GM19238 (cell line): ENCODE measurements around the gene MBNL2.

Experiments used
- DNase-seq: peaks from one replicate; pipeline ENCODE4 v3.0.0; 2011; ENCODE audit warnings: low spot score; ENCODE audit not compliant: insufficient read length

MBNL2 gene

GRCh38 chr13:97372936-97373335 lies 150.8 kb downstream of the MBNL2 start:
- no peak for DNase-seq

DNA sequence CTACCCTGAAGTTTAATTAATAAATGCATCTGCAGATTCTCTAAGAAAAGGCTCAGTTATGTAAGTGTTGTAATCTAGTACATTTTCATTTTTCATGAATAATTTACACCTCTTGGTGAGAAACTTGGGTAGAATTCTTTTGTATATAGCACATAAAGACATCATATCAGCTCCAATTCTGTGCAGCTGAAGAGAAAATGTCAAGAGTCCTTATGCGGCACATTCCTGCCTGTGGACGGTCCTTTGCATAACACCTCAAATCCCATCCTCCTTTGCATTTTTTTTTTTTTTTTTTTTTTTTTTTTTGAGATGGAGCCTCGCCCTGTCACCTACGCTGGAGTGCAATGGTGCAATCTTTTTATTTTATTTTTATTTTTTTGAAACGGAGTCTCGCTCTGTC lies 151.7 kb downstream of the MBNL2 start:
- no peak for DNase-seq

GRCh38 chr13:97376981-97377380 lies 154.8 kb downstream of the MBNL2 start:
- no peak for DNase-seq

DNA sequence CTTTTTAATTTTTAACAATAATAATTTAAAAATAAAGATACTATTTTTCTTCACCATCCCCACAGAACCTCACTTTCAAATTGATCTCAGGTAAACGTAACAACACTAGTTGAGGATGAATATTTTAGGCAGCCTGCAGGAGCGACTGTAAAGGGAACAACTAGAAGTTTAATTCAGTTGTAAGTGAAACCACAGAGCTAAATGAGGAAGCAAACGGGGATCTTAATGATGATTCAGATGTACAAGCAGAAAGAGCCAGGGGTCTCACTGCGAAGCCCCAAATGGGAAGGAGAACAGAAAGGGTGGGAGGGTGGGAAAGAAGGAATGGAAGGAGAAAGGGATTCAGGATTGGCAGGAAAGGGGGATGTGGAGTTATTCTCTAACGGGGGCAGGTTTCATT lies 157.3 kb downstream of the MBNL2 start:
- no peak for DNase-seq

GRCh38 chr13:97380696-97381095 lies 158.6 kb downstream of the MBNL2 start:
- DNase-seq: no peak

GRCh38 chr13:97381189-97381588 lies 159.1 kb downstream of the MBNL2 start:
- no peak for DNase-seq

GRCh38 chr13:97382276-97382675 lies 160.1 kb downstream of the MBNL2 start:
- DNase-seq: no peak

DNA sequence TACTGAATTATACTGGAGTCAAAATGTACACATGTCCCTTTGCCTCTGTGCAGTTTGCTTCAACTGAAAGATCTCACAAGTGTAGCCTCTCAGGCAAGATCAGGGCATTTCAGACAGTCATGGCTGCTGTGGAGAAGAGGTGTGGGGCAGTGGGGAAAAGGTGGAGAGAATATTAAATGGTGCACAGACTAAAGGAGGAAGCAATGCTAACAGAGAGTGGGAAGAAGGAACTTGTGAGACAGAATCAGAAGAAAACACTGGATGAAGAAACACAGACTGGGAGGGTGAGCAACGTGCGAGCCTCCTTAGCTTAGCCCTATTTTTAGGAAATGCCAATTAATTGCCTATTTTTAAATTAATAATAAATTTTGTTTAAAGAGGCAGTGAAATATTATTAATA lies 162.2 kb downstream of the MBNL2 start:
- DNase-seq: no peak

DNA sequence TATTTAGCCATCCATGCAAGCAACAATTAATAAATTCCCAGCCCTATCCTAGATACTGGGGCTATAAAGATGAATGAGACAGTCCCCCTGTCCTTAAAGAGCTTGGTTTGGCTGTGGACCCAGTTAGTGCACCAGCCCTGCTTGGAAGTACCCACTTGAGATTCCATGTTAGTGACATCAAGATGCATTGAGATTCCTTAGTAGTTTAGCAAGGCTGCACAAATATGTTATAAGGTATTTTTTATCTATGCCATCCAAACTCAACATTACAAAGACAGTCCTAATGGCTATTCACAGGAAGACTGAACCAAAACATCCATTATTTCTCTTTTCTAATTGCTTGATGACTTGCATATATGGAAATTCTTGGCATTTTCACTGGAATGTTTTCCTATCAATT lies 163.0 kb downstream of the MBNL2 start:
- DNase-seq: no peak

GRCh38 chr13:97385854-97386253 lies 163.7 kb downstream of the MBNL2 start:
- DNase-seq: no peak

GRCh38 chr13:97386801-97387484 lies 164.8 kb downstream of the MBNL2 start:
- DNase-seq: no peak

GRCh38 chr13:97387485-97387839 lies 165.3 kb downstream of the MBNL2 start:
- no peak for DNase-seq

GRCh38 chr13:97387890-97388289 lies 165.8 kb downstream of the MBNL2 start:
- DNase-seq: no peak

- no peak for DNase-seq
Observed at GRCh38 chr13:97388373-97388772, 166.2 kb downstream of the MBNL2 start.

DNA sequence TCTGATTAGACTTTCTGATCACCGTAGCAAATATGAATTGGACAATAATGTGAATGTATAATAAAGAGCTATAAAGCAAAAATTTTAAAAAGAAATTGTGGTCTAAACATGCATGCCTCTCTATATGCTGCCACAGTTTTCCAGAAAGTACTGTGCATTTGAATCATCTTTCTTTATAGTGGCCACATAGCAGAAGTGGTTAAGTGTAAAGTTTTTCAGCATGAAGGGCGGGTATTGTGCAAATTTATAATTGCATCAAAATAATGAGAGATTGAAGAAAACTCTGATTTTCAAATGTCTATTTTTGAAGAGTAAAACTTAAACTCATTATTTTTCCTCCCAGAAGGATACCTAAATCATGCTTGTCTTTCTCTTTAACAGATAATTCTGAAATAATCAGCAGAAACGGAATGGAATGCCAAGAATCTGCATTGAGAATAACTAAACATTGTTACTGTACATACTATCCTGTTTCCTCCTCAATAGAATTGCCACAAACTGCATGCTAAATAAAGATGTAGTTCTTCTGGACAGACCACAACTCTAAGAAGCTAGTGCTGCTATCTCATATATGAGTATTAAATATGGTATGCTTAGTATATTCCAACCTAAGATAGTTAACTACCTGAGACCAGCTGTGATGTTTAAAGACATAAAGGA lies 168.9 kb downstream of the MBNL2 start:
- DNase-seq: no peak

DNA sequence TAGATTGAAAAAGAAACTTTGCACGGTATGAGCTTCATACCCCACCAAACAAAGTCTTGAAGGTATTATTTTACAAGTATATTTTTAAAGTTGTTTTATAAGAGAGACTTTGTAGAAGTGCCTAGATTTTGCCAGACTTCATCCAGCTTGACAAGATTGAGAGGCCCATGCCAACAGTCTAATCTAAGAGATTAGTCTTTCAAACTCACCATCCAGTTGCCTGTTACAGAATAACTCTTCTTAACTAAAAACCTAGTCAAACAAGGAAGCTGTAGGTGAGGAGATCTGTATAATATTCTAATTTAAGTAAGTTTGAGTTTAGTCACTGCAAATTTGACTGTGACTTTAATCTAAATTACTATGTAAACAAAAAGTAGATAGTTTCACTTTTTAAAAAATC lies 169.9 kb downstream of the MBNL2 start:
- DNase-seq: no peak

DNA sequence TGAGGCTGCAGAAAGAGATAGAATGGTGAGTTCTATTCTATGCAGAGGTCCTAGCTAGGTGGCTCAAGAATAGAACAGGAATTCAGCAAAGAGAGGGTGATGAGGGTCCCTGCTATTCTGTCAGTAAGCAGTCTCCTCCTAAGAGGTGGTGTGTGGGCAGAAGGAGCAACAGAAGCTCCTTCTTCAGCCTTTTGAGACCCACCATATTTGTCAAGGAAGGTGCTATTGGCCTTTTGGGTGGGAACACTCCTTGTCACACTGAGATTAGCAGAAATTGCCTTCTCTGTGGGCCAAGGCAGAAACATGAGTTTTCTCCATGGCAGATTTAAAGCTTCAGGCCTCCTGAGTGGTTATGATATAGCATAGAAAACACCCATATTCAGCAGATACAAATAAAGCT lies 172.4 kb downstream of the MBNL2 start:
- DNase-seq: no peak

GRCh38 chr13:97395447-97396136 lies 173.5 kb downstream of the MBNL2 start:
- DNase-seq: no peak

DNA sequence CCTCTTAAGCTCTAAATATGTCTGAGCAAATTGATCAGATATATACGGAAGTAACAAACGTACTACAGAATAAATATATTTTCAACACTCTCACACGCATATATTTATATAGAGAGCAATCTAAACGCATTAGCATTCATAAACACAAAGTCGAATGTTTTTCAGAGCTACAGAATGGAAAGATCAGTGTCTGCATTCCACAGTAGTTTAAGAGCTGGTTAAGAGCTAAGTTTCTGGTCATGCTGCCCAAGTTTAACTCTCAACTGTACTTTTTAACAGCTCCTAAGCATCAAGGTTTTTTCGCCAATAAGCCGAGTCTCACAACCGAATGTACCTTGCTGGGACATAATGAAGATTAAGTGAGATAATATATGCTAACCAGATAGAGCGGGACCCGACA lies 175.1 kb downstream of the MBNL2 start:
- no peak for DNase-seq

DNA sequence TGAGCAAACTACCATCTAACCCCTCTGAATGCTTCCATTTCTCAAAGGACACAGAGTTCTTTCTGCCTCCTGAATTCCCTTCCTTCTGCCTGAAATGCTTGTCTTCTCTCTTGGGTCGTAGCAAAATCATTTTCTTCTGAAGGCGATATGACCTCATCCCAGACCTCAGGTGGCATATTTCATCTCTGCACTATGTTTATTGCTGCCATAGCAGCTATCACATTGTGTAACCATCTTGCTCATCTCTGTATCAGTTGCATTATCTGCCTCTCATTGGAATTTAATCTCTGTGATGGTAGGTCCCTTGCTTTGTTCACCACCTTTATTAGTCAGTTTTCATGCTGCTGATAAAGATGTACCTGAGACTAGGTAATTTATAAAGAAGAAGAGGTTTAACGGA lies 179.3 kb downstream of the MBNL2 start:
- no peak for DNase-seq

DNA sequence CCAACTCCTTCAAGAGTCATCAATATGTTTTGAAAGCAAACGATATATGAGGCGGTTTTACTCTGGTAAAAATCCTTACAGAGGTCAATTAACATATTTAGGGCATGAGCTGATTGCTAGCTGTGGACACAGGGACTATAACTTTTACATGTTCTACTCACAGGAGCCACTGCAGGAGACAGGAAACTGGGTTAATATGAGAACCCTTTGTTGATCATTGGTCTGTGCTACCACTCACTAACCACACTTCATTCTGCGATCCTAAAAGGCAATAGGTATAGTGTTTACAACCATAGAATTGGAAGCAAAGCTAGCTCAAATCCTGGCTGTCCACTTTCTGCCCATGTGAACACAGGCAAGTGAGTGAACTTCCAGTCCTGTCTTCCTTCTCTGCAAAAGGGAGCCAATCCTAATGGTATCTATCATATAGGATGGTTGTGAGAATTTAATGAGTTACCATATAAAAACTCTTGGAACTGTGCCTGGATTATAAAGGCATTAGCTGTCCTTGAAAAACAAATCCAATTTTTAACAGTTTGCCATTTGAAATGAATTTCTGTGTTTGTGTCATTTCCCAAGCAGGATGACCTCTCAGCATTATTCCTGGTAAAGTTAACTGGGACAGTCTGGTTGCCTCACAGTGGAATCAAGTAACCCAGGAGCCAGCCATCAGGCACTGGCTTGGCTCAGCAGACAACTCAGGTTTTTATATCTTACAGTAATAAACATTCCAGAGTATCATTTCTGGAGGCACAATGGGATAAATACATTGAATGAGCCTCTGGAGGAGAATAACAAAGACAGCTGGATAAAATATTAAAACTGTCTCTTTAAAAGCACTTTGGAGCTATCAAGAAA lies 182.0 kb downstream of the MBNL2 start:
- no peak for DNase-seq

- no peak for DNase-seq
Observed at GRCh38 chr13:97407540-97407939, 185.4 kb downstream of the MBNL2 start.
